Fibroblast of villous mesenchyme (primary cell): ENCODE data around the gene GOLGA6D. TPM values are rescaled to one million over a fixed set of nuclear protein-coding genes. Genes with fewer than 3 reads are reported as not detected.
"Not testable (repeated sequence)": the region's sequence is repeated elsewhere in the genome, so short reads cannot be mapped to it uniquely, and the experiment has no call there.

Source experiments
- DNase-seq: peaks from one replicate; pipeline ENCODE4 v3.0.0-alpha.2; 2010; ENCODE audit warnings: low read depth
- H3K4me3 ChIP-seq: 2 replicates; pipeline ENCODE4 v1.5.1; 2011; ENCODE audit warnings: low read depth, mild to moderate bottlenecking, low read length
- CTCF ChIP-seq: IDR thresholded peaks from 2 replicates; pipeline ENCODE4 v1.5.1; 2012; ENCODE audit warnings: low read depth, mild to moderate bottlenecking, low read length; ENCODE audit not compliant: insufficient read depth
- total RNA-seq: library from RNA; depleted of rRNA; stranded (reverse); fragments of >200 nt; gene quantifications from 2 replicates; pipeline ENCODE4 v1.2.3, GENCODE V29; 2012

GOLGA6D gene
- total RNA-seq, 1 donor: not detected

GRCh38 chr15:75238150-75238549 lies 44.5 kb upstream of the GOLGA6D start:
- no peak for TF ChIP-seq CTCF
- no peak overlapping the region for H3K4me3 ChIP-seq
- DNase-seq: no peak

- not testable (repeated sequence) for H3K4me3 ChIP-seq, DNase-seq
Observed at GRCh38 chr15:75245741-75246140, 36.9 kb upstream of the GOLGA6D start.

GRCh38 chr15:75248991-75249390 lies 33.6 kb upstream of the GOLGA6D start:
- not testable (repeated sequence) for H3K4me3 ChIP-seq, DNase-seq

DNA sequence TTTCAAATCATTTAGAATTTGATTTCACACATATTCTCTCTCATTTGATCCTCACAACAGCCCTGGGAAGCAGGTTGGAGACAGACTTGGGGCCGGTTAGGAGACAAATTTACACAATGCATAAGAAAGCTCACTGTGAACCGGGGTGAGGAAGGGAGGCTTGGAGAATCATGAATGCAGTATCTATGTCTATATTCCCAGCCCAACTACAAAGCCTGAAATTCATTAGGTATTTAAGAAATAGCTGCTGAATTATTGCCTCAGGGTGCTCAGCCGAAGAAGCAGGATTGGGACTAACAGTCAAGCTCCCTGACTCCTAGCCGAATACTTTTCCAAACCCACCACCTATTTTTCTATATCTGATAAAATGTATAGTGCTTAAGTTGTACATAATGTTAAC lies 32.9 kb upstream of the GOLGA6D start:
- H3K4me3 ChIP-seq: no peak overlapping the region
- no peak for DNase-seq
- TF ChIP-seq CTCF: no peak

GRCh38 chr15:75251343-75251742 lies 31.3 kb upstream of the GOLGA6D start:
- not testable (repeated sequence) for DNase-seq, H3K4me3 ChIP-seq

DNA sequence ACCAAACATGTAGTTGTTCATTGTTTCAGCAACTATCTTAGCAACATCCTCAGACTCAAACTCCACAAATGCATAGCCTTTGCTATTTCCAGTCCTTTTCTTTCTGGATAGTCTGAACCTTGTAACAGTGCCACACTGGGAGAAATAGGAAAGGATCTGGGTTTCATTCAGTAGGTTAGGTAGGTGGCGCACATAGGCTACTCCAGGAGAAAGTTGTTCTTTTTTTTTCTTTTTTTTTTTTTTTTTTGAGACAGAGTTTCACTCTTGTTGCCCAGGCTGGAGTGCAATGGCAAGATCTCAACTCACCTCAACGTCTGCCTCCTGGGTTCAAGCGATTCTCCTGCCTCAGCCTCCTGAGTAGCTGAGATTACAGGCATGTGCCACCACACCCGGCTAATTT lies 30.4 kb upstream of the GOLGA6D start:
- not testable (repeated sequence) for DNase-seq, H3K4me3 ChIP-seq

DNA sequence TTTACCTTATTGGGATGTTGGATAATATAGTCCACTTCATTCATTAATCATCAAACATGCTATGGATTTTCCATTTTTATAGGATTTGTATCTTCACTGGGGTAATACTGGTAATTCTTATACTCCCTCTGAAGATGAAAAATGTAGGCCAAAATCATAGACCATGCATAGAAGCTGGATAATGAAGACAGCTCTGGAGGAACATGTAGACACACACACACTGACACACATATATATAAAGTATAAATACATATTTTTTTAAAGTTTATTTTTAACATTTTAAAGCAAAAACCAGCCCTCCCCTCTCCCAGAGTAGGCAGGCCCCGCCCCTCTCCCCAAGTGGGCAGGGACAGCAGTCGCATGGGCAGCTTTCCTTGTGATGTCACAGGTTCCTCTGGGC lies 24.6 kb upstream of the GOLGA6D start, which contains the start of gene GOLGA6C:
Gene GOLGA6C, plus strand, starts transcription at position 301 of the 400 bp plus-strand sequence. CDS start 265 bp downstream, outside the sequence.
- H3K4me3 ChIP-seq, DNase-seq: not testable (repeated sequence)

- H3K4me3 ChIP-seq, DNase-seq: not testable (repeated sequence)
Observed at GRCh38 chr15:75258620-75259343, 23.9 kb upstream of the GOLGA6D start.

DNA sequence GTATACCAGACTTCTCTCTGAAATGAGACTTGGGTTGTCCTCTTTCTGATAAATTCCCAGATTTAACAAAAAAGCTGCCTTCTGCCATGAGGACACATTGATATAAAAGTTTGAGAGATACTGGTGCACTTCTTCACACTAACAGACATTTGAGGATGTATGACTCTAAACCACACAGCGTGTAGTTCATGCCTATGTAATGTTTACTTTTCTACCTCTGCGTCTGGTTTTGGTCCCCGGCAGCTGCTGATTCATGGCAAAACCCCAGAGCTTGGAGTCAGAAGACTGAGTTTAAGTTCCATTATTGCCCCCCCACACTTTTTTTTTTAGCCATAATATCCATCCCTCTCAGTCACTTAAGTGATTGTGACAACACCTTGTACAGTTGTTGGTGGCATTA lies 22.8 kb upstream of the GOLGA6D start:
- not testable (repeated sequence) for H3K4me3 ChIP-seq, DNase-seq

DNA sequence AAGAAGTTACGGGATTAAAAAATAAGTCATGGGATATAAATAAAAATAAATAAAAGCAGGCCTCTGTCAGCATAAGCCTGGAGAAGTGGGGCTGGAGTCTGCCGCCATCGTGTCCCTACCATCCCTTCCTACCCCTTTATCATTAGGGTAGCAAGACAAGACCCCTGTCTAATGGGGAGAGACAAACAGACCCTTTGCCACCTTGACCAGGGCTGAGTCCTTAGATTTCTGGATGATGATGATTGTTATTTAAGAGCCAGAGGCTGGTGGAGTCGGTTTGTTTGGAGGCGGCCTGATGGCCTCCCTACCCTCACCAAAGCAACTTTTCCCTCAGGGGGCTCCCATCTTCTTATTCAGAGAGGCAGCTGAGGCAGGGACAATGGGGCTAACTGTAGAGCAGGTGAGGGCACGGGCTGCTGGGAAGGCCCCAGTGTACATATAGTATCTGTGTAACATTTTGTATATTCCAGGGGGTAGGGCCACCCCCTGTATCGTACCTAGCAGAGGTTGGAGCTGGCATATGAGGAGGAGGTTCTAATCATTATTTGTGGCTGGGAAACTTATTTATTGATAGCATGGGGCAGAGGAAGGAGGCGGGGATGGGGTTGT lies 8.8 kb upstream of the GOLGA6D start:
- not testable (repeated sequence) for DNase-seq

DNA sequence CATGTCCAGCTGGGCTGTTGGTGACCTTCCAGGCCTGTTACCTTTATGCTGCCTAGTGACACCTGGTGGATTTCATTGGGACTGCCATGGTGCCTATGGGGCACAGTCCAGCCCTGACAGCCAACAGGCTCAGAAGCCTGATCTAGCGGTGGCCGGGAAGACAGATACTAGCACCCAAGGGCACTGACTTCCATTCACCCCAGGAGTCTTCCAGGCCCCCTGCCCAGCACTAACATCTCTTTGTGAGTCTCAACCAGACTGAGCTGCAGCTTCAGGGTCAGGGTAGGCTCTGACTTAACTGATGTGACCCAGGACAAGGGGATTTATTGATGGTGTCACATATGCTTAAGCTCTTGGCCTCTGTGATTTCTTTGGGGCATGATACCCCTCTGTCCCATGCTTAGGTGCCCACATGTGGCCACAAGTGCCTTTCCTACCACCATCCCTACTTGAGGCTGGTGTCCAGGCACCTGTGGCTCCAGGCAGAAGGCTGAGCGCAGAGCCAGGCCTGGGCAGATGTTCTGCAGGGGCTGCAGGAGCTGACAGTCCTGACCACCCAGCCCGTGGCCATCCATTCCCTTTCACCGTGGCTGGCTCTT lies 8.0 kb upstream of the GOLGA6D start:
- not testable (repeated sequence) for H3K4me3 ChIP-seq
- TF ChIP-seq CTCF: peak; percentile 38
- peak; percentile 14 for DNase-seq

More for the DNA sequence above, 8.8 kb upstream of the GOLGA6D start:
- H3K4me3 ChIP-seq: not testable (repeated sequence)

DNA sequence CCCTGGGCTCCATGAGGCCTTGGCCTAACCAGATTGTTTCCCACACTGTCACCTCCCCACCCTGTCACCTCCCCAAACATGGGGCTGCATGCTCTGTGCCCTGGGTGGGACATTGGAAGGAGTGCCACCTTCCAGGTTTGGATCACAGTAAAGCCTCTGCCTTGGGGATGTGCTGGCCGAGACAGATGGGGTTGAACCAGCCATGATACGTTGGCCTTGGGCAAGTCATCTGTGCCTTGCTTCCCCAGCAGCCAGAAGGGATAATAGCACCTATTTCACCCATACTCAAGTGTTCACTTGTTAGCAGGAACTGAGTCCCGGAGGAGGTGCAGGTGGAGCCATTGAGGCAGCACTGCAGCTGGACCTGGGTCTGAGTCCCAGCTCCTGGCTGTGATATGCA lies 7.0 kb upstream of the GOLGA6D start:
- H3K4me3 ChIP-seq, DNase-seq: not testable (repeated sequence)

DNA sequence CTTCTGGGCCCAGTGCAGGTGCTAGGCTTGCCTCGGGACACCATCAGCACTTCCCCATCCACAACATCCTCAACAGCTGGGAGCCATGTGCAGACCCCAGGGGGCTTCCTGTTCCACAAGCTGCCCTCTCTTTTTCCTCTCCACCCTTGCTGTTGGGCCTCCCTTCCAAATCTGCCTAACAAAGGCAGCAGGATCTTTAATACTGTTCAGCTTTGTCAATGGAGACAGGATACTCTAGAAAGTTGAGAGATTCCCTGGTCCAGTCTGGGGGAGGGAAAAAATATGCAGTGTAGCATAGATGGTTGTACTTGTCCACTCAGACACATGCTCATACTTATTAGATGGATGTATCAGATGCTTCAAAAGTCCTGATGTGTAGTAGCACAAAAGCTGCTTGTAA lies 4.1 kb upstream of the GOLGA6D start:
- not testable (repeated sequence) for H3K4me3 ChIP-seq, DNase-seq

DNA sequence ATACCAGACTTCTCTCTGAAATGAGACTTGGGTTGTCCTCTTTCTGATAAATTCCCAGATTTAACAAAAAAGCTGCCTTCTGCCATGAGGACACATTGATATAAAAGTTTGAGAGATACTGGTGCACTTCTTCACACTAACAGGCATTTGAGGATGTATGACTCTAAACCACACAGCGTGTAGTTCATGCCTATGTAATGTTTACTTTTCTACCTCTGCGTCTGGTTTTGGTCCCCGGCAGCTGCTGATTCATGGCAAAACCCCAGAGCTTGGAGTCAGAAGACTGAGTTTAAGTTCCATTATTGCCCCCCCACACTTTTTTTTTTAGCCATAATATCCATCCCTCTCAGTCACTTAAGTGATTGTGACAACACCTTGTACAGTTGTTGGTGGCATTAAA lies 1.5 kb downstream of the GOLGA6D start:
- DNase-seq, H3K4me3 ChIP-seq: not testable (repeated sequence)

GRCh38 chr15:75293660-75294059 lies 11.0 kb downstream of the GOLGA6D start:
- not testable (repeated sequence) for DNase-seq, H3K4me3 ChIP-seq
